GM23338 (cell line): ENCODE results near the gene FCGBP. TPM values are rescaled to one million over a fixed set of nuclear protein-coding genes. Genes with fewer than 3 reads are reported as not detected.

Source experiments
- ATAC-seq: fragments of 200-7000 bp; cut with Tn5 transposase; 3 replicates; pipeline ENCODE4 v1.9.1; 2020
- DNase-seq: peaks from one replicate; pipeline ENCODE4 v3.0.0-alpha.2; 2015; ENCODE audit warnings: low spot score
- H2AFZ ChIP-seq: fragments of 200-600 bp; sonication (generic); 2 replicates; pipeline ENCODE4 v1.8.0; 2016; ENCODE audit warnings: antibody characterized with exemption, mild to moderate bottlenecking, moderate library complexity
- H3F3A ChIP-seq: fragments of 200-600 bp; sonication (generic); replicated peaks from 2 replicates; pipeline ENCODE4 v1.8.0; 2017; ENCODE audit warnings: antibody characterized with exemption, mixed run types, low read depth
- H3K27ac ChIP-seq: fragments of 200-600 bp; sonication (generic); 2 replicates; pipeline ENCODE4 v1.6.1; 2016; ENCODE audit warnings: low read depth
- H3K27me3 ChIP-seq: fragments of 200-600 bp; sonication (generic); 2 replicates; pipeline ENCODE4 v1.8.0; 2016; ENCODE audit warnings: mild to moderate bottlenecking, mixed run types, moderate library complexity; ENCODE audit not compliant: insufficient read depth
- H3K36me3 ChIP-seq: fragments of 200-600 bp; sonication (generic); 2 replicates; pipeline ENCODE4 v1.8.0; 2016; ENCODE audit warnings: mild to moderate bottlenecking; ENCODE audit not compliant: insufficient read depth
- H3K4me1 ChIP-seq: fragments of 200-600 bp; sonication (generic); 2 replicates; pipeline ENCODE4 v1.8.0; 2016; ENCODE audit warnings: mild to moderate bottlenecking, moderate library complexity; ENCODE audit not compliant: insufficient read depth
- H3K4me2 ChIP-seq: fragments of 200-600 bp; sonication (generic); 2 replicates; pipeline ENCODE4 v1.7.1; 2017; ENCODE audit warnings: mixed run types
- H3K4me3 ChIP-seq: fragments of 200-600 bp; sonication (generic); 2 replicates; pipeline ENCODE4 v1.6.1; 2016; ENCODE audit warnings: mixed run types
- H3K79me2 ChIP-seq: fragments of 200-600 bp; sonication (generic); replicated peaks from 2 replicates; pipeline ENCODE4 v1.8.0; 2017; ENCODE audit warnings: mild to moderate bottlenecking; ENCODE audit not compliant: insufficient read depth
- H3K9me2 ChIP-seq: fragments of 200-600 bp; sonication (generic); 2 replicates; pipeline ENCODE4 v1.8.0; 2017; ENCODE audit not compliant: insufficient read depth
- H4K20me1 ChIP-seq: fragments of 200-600 bp; sonication (generic); replicated peaks from 2 replicates; pipeline ENCODE4 v1.8.0; 2017; ENCODE audit warnings: mild to moderate bottlenecking; ENCODE audit not compliant: insufficient read depth
- H3K27ac Mint-ChIP-seq: 2 replicates; pipeline ENCODE4 v1.8.0; 2020; ENCODE audit warnings: inconsistent platforms, mild to moderate bottlenecking, moderate library complexity, mixed read lengths
- H3K27me3 Mint-ChIP-seq: 3 replicates; pipeline ENCODE4 v1.8.0; 2022; ENCODE audit warnings: low read depth, mild to moderate bottlenecking, moderate library complexity, mixed read lengths, inconsistent platforms; ENCODE audit not compliant: insufficient read depth, poor library complexity
- H3K36me3 Mint-ChIP-seq: 3 replicates; pipeline ENCODE4 v1.8.0; 2021; ENCODE audit warnings: low read depth, mild to moderate bottlenecking, inconsistent platforms, moderate library complexity, mixed read lengths
- H3K4me1 Mint-ChIP-seq: 3 replicates; pipeline ENCODE4 v1.8.0; 2020; ENCODE audit warnings: mild to moderate bottlenecking, inconsistent platforms, mixed read lengths
- H3K4me3 Mint-ChIP-seq: 3 replicates; pipeline ENCODE4 v1.8.0; 2021; ENCODE audit warnings: moderate library complexity, mild to moderate bottlenecking, inconsistent platforms, mixed read lengths
- H3K9me3 Mint-ChIP-seq: 3 replicates; pipeline ENCODE4 v1.8.0; 2020; ENCODE audit warnings: moderate library complexity, mild to moderate bottlenecking, inconsistent platforms, mixed read lengths
- CREB1 ChIP-seq: fragments of 250-450 bp; sonication (Bioruptor Pico); IDR thresholded peaks from 2 replicates; pipeline ENCODE4 v1.5.0; 2020; ENCODE audit warnings: low read depth, mild to moderate bottlenecking, moderate library complexity
- EZH2phosphoT487 ChIP-seq: fragments of 200-600 bp; sonication (generic); IDR thresholded peaks from one replicate; pipeline ENCODE4 v1.8.1; 2018; ENCODE audit warnings: antibody characterized with exemption; ENCODE audit not compliant: unreplicated experiment
- NANOG ChIP-seq: IDR thresholded peaks from 2 replicates; pipeline ENCODE4 v1.6.1; 2016; ENCODE audit warnings: antibody characterized with exemption, borderline replicate concordance
- POLR2AphosphoS5 ChIP-seq: IDR thresholded peaks from 2 replicates; pipeline ENCODE4 v1.6.1; 2016; ENCODE audit warnings: antibody characterized with exemption, low read depth
- ZNF114 ChIP-seq: fragments of 250-450 bp; sonication (Bioruptor Pico); IDR thresholded peaks from 2 replicates; pipeline ENCODE4 v1.5.0; 2020; ENCODE audit warnings: mild to moderate bottlenecking, moderate library complexity
- ZNF331 ChIP-seq: fragments of 250-450 bp; sonication (Bioruptor Pico); IDR thresholded peaks from 2 replicates; pipeline ENCODE4 v1.5.0; 2020; ENCODE audit warnings: low read depth, mild to moderate bottlenecking, moderate library complexity
- polyA plus RNA-seq: library from polyadenylated mRNA; unstranded; fragments of >200 nt; fragmentation: Nextera tagmentation; extraction: Ambion mirVana; gene quantifications from 2 replicates; pipeline ENCODE4 v1.2.1, GENCODE V29; 2016
- total RNA-seq: library from RNA; depleted of rRNA; stranded (reverse); fragments of >200 nt; shearing (Covaris generic); gene quantifications from 2 replicates; pipeline ENCODE4 v1.2.3, GENCODE V29; 2014
- TF ChIP-seq, protein P1 (sequence below): IDR thresholded peaks from 2 replicates; pipeline ENCODE4 v1.6.1; 2016; ENCODE audit warnings: antibody characterized with exemption
- TF ChIP-seq, protein P2 (sequence below): IDR thresholded peaks from one replicate; pipeline ENCODE4 v1.6.1; 2018; ENCODE audit warnings: antibody characterized with exemption; ENCODE audit not compliant: unreplicated experiment
- TF ChIP-seq, protein P3 (sequence below): fragments of 250-450 bp; sonication (Bioruptor Pico); IDR thresholded peaks from 2 replicates; pipeline ENCODE4 v1.5.0; 2020; ENCODE audit warnings: mild to moderate bottlenecking, moderate library complexity
- TF ChIP-seq, protein P4 (sequence below), 2 experiments: fragments of 200-600 bp in 1 of 2; sonication (generic) in 1 of 2; conservative IDR thresholded peaks; 2 replicates each; pipeline versions ENCODE4 v1.5.1 to v1.6.1; 2016 to 2017; ENCODE audit warnings: antibody characterized with exemption in 2 of 2, low read depth in 2 of 2, mild to moderate bottlenecking in 2 of 2, moderate library complexity in 1 of 2

The FCGBP gene
- total and polyA plus RNA-seq, 2 experiments from 2014 or later: 0.44 to 3.6 TPM

DNA sequence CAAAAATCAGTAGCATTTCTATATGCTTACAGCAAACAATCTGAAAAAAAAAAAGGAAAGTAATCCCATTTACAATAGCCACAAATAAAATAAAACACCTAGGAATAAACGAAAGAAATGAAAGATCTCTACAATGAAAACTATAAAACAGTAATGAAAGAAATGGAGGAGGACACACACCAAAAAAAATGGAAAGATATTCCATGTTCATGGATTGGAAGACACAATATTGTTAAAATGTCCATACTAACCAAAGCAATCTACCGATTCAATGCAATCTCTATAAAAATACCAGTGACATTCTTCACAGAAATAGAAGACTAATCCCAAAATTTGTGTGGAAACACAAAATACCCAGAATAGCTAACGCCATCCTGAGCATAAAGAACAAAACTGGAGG lies 4.7 kb downstream of the FCGBP start:
- no peaks in the 10 kb centered on the region for H3K36me3 Mint-ChIP-seq
- no peak overlapping the region for H3K27ac Mint-ChIP-seq
- no peak overlapping the region for H2AFZ ChIP-seq
- H3K4me1 ChIP-seq: no peaks in the 10 kb centered on the region
- ATAC-seq (no peak), DNase-seq (no peak)
- H3K4me2 ChIP-seq: no peak overlapping the region
- no peak overlapping the region for H3K4me3 Mint-ChIP-seq
- peaks cover 3% of the 10 kb centered on the region; the same call in 1 of the 3 replicates for H3K4me1 Mint-ChIP-seq
- H3K4me3 ChIP-seq: no peak overlapping the region
- no peaks in the 10 kb centered on the region for H3K9me3 Mint-ChIP-seq
- no peaks in the 10 kb centered on the region for H3K27me3 ChIP-seq
- H3K27me3 Mint-ChIP-seq: peaks cover 4% of the 10 kb centered on the region
- no peaks in the 10 kb centered on the region for H3K36me3 ChIP-seq
- no peak for TF ChIP-seq EZH2phosphoT487
- TF ChIP-seq ZNF114: no peak
- H3K79me2 ChIP-seq: no peaks in the 10 kb centered on the region
- H3F3A ChIP-seq: no peaks in the 10 kb centered on the region
- no peaks in the 10 kb centered on the region for H3K9me2 ChIP-seq
- no peaks in the 10 kb centered on the region for H4K20me1 ChIP-seq
- no peak overlapping the region for H3K27ac ChIP-seq

DNA sequence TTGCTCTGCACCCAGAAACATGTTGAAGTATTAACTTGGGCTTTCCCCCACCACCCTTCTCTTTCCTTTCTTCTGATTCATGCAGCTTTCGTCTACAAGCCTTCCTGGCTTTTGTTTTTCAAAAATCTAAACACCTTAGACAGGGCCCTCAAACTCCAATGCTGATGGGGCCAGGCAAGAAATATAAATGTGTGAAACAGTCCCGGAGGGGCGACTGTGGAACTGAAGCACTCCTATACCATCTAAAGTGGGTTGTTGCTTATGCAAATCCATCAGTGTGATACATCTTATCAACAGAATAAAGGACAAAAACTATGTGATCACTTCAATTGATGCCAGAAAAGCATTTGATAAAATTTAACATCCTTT lies 6.1 kb downstream of the FCGBP start:
- H3K4me1 Mint-ChIP-seq: peaks cover 3% of the 10 kb centered on the region; the same call in 1 of the 3 replicates
- Histone ChIP-seq H3K4me2 (no peak overlapping the region), H3F3A (no peaks in the 10 kb centered on the region), H3K36me3 (no peaks in the 10 kb centered on the region), H3K79me2 (no peaks in the 10 kb centered on the region), H4K20me1 (no peaks in the 10 kb centered on the region), H2AFZ (no peak overlapping the region), H3K27me3 (no peaks in the 10 kb centered on the region), H3K4me3 (no peak overlapping the region), H3K27ac (no peak overlapping the region), H3K9me2 (no peaks in the 10 kb centered on the region), H3K4me1 (no peaks in the 10 kb centered on the region)
- H3K27ac Mint-ChIP-seq: no peak overlapping the region
- no peak overlapping the region for H3K4me3 Mint-ChIP-seq
- ATAC-seq (no peak), DNase-seq (no peak)
- no peaks in the 10 kb centered on the region for H3K9me3 Mint-ChIP-seq
- peaks cover 8% of the 10 kb centered on the region for H3K27me3 Mint-ChIP-seq
- H3K36me3 Mint-ChIP-seq: no peaks in the 10 kb centered on the region
- TF ChIP-seq ZNF114 (no peak), POLR2AphosphoS5 (no peak), ZNF331 (CRISPR knock-in tag) (no peak), CREB1 (no peak), NANOG (no peak), EZH2phosphoT487 (no peak)
- TF ChIP-seq, protein P1, sequence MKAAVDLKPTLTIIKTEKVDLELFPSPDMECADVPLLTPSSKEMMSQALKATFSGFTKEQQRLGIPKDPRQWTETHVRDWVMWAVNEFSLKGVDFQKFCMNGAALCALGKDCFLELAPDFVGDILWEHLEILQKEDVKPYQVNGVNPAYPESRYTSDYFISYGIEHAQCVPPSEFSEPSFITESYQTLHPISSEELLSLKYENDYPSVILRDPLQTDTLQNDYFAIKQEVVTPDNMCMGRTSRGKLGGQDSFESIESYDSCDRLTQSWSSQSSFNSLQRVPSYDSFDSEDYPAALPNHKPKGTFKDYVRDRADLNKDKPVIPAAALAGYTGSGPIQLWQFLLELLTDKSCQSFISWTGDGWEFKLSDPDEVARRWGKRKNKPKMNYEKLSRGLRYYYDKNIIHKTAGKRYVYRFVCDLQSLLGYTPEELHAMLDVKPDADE: no peak
- TF ChIP-seq, protein P2, sequence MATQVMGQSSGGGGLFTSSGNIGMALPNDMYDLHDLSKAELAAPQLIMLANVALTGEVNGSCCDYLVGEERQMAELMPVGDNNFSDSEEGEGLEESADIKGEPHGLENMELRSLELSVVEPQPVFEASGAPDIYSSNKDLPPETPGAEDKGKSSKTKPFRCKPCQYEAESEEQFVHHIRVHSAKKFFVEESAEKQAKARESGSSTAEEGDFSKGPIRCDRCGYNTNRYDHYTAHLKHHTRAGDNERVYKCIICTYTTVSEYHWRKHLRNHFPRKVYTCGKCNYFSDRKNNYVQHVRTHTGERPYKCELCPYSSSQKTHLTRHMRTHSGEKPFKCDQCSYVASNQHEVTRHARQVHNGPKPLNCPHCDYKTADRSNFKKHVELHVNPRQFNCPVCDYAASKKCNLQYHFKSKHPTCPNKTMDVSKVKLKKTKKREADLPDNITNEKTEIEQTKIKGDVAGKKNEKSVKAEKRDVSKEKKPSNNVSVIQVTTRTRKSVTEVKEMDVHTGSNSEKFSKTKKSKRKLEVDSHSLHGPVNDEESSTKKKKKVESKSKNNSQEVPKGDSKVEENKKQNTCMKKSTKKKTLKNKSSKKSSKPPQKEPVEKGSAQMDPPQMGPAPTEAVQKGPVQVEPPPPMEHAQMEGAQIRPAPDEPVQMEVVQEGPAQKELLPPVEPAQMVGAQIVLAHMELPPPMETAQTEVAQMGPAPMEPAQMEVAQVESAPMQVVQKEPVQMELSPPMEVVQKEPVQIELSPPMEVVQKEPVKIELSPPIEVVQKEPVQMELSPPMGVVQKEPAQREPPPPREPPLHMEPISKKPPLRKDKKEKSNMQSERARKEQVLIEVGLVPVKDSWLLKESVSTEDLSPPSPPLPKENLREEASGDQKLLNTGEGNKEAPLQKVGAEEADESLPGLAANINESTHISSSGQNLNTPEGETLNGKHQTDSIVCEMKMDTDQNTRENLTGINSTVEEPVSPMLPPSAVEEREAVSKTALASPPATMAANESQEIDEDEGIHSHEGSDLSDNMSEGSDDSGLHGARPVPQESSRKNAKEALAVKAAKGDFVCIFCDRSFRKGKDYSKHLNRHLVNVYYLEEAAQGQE: no peak
- TF ChIP-seq, protein P3, sequence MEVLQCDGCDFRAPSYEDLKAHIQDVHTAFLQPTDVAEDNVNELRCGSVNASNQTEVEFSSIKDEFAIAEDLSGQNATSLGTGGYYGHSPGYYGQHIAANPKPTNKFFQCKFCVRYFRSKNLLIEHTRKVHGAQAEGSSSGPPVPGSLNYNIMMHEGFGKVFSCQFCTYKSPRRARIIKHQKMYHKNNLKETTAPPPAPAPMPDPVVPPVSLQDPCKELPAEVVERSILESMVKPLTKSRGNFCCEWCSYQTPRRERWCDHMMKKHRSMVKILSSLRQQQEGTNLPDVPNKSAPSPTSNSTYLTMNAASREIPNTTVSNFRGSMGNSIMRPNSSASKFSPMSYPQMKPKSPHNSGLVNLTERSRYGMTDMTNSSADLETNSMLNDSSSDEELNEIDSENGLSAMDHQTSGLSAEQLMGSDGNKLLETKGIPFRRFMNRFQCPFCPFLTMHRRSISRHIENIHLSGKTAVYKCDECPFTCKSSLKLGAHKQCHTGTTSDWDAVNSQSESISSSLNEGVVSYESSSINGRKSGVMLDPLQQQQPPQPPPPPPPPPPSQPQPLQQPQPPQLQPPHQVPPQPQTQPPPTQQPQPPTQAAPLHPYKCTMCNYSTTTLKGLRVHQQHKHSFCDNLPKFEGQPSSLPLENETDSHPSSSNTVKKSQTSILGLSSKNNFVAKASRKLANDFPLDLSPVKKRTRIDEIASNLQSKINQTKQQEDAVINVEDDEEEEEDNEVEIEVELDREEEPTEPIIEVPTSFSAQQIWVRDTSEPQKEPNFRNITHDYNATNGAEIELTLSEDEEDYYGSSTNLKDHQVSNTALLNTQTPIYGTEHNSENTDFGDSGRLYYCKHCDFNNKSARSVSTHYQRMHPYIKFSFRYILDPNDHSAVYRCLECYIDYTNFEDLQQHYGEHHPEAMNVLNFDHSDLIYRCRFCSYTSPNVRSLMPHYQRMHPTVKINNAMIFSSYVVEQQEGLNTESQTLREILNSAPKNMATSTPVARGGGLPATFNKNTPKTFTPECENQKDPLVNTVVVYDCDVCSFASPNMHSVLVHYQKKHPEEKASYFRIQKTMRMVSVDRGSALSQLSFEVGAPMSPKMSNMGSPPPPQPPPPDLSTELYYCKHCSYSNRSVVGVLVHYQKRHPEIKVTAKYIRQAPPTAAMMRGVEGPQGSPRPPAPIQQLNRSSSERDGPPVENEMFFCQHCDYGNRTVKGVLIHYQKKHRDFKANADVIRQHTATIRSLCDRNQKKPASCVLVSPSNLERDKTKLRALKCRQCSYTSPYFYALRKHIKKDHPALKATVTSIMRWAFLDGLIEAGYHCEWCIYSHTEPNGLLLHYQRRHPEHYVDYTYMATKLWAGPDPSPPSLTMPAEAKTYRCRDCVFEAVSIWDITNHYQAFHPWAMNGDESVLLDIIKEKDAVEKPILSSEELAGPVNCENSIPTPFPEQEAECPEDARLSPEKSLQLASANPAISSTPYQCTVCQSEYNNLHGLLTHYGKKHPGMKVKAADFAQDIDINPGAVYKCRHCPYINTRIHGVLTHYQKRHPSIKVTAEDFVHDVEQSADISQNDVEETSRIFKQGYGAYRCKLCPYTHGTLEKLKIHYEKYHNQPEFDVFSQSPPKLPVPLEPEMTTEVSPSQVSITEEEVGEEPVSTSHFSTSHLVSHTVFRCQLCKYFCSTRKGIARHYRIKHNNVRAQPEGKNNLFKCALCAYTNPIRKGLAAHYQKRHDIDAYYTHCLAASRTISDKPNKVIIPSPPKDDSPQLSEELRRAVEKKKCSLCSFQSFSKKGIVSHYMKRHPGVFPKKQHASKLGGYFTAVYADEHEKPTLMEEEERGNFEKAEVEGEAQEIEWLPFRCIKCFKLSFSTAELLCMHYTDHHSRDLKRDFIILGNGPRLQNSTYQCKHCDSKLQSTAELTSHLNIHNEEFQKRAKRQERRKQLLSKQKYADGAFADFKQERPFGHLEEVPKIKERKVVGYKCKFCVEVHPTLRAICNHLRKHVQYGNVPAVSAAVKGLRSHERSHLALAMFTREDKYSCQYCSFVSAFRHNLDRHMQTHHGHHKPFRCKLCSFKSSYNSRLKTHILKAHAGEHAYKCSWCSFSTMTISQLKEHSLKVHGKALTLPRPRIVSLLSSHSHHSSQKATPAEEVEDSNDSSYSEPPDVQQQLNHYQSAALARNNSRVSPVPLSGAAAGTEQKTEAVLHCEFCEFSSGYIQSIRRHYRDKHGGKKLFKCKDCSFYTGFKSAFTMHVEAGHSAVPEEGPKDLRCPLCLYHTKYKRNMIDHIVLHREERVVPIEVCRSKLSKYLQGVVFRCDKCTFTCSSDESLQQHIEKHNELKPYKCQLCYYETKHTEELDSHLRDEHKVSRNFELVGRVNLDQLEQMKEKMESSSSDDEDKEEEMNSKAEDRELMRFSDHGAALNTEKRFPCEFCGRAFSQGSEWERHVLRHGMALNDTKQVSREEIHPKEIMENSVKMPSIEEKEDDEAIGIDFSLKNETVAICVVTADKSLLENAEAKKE (CRISPR knock-in tag): no peak
- TF ChIP-seq, protein P4, sequence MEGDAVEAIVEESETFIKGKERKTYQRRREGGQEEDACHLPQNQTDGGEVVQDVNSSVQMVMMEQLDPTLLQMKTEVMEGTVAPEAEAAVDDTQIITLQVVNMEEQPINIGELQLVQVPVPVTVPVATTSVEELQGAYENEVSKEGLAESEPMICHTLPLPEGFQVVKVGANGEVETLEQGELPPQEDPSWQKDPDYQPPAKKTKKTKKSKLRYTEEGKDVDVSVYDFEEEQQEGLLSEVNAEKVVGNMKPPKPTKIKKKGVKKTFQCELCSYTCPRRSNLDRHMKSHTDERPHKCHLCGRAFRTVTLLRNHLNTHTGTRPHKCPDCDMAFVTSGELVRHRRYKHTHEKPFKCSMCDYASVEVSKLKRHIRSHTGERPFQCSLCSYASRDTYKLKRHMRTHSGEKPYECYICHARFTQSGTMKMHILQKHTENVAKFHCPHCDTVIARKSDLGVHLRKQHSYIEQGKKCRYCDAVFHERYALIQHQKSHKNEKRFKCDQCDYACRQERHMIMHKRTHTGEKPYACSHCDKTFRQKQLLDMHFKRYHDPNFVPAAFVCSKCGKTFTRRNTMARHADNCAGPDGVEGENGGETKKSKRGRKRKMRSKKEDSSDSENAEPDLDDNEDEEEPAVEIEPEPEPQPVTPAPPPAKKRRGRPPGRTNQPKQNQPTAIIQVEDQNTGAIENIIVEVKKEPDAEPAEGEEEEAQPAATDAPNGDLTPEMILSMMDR (conservative IDR thresholded peaks at IDR 0.05; ENCODE audit: low read depth in 2 of 2): no peak
